Activated naive CD4-positive, alpha-beta T cell treated with anti-CD3 and anti-CD28 coated beads, Interleukin-2, amount 50 U/mL, for 24 hours (primary cell): ENCODE data around the gene PILRB.
"Not testable (repeated sequence)": the region's sequence is repeated elsewhere in the genome, so short reads cannot be mapped to it uniquely, and the experiment has no call there.

ENCODE experiments used
- H3K27ac Mint-ChIP-seq: one replicate; pipeline ENCODE4 v1.8.0; 2021; ENCODE audit warnings: mild to moderate bottlenecking, mixed read lengths
- H3K27me3 Mint-ChIP-seq: one replicate; pipeline ENCODE4 v1.8.0; 2021; ENCODE audit warnings: mixed read lengths
- H3K36me3 Mint-ChIP-seq: one replicate; pipeline ENCODE4 v1.8.0; 2021; ENCODE audit warnings: mixed read lengths
- H3K4me1 Mint-ChIP-seq: one replicate; pipeline ENCODE4 v1.8.0; 2021; ENCODE audit warnings: mixed read lengths
- H3K4me3 Mint-ChIP-seq: one replicate; pipeline ENCODE4 v1.8.0; 2021; ENCODE audit warnings: mild to moderate bottlenecking, mixed read lengths
- H3K9me3 Mint-ChIP-seq: one replicate; pipeline ENCODE4 v1.8.0; 2021; ENCODE audit warnings: mixed read lengths

PILRB gene

GRCh38 chr7:100358027-100358856 lies at the start of gene PILRB:
Gene PILRB, plus strand, starts transcription at chr7:100358117. Its CDS starts 186 bp downstream, at chr7:100358303.
- H3K4me1 Mint-ChIP-seq = peaks cover 14% of the 10 kb centered on the region
- no peaks in the 10 kb centered on the region for H3K27me3 Mint-ChIP-seq
- peak within 1 kb of the TSS; percentile 35 for H3K27ac Mint-ChIP-seq
- no peaks in the 10 kb centered on the region for H3K9me3 Mint-ChIP-seq
- H3K4me3 Mint-ChIP-seq = no peak within 1 kb of the TSS
- H3K36me3 Mint-ChIP-seq = peaks cover 17% of the 10 kb centered on the region

DNA sequence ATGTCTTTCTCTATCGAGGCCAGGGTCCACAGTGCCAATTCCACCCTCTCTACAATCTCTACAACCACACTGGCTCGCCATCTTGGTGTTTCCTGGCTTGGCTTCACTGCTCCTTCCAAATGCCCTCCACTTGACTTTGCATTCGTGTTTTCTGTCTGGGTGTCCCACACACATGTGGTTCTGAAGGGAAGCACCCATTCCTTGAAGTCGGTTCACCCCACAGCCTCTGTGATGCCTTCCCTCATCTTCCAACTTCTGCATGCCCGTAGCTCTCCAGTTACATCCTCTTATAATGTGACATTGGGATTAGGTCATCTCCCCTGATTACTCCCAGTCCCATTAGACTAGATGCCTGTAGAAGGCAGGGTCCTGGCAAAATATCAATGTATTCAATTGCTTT lies 39.6 kb upstream of the PILRB start:
- Mint-ChIP-seq H3K4me3 (peak overlapping the region; percentile 74), H3K4me1 (peaks cover 11% of the 10 kb centered on the region), H3K27ac (peak overlapping the region; percentile 79)
- not testable (repeated sequence) for H3K36me3 Mint-ChIP-seq, H3K27me3 Mint-ChIP-seq, H3K9me3 Mint-ChIP-seq

- H3K9me3 Mint-ChIP-seq, H3K27me3 Mint-ChIP-seq, H3K4me3 Mint-ChIP-seq, H3K27ac Mint-ChIP-seq: not testable (repeated sequence)
- peaks cover 11% of the 10 kb centered on the region for H3K4me1 Mint-ChIP-seq
- H3K36me3 Mint-ChIP-seq = peaks cover 11% of the 10 kb centered on the region
Measured at GRCh38 chr7:100321648-100322047, 36.3 kb upstream of the PILRB start.

GRCh38 chr7:100324194-100324593 lies 33.7 kb upstream of the PILRB start:
- H3K27ac Mint-ChIP-seq, H3K36me3 Mint-ChIP-seq, H3K4me3 Mint-ChIP-seq, H3K9me3 Mint-ChIP-seq, H3K27me3 Mint-ChIP-seq, H3K4me1 Mint-ChIP-seq: not testable (repeated sequence)

- H3K27ac Mint-ChIP-seq, H3K27me3 Mint-ChIP-seq, H3K9me3 Mint-ChIP-seq, H3K4me3 Mint-ChIP-seq, H3K4me1 Mint-ChIP-seq, H3K36me3 Mint-ChIP-seq: not testable (repeated sequence)
Measured at GRCh38 chr7:100325671-100326070, 32.2 kb upstream of the PILRB start.

GRCh38 chr7:100326914-100327313 lies 31.0 kb upstream of the PILRB start:
- not testable (repeated sequence) for H3K36me3 Mint-ChIP-seq, H3K9me3 Mint-ChIP-seq, H3K27me3 Mint-ChIP-seq, H3K4me3 Mint-ChIP-seq, H3K27ac Mint-ChIP-seq, H3K4me1 Mint-ChIP-seq

DNA sequence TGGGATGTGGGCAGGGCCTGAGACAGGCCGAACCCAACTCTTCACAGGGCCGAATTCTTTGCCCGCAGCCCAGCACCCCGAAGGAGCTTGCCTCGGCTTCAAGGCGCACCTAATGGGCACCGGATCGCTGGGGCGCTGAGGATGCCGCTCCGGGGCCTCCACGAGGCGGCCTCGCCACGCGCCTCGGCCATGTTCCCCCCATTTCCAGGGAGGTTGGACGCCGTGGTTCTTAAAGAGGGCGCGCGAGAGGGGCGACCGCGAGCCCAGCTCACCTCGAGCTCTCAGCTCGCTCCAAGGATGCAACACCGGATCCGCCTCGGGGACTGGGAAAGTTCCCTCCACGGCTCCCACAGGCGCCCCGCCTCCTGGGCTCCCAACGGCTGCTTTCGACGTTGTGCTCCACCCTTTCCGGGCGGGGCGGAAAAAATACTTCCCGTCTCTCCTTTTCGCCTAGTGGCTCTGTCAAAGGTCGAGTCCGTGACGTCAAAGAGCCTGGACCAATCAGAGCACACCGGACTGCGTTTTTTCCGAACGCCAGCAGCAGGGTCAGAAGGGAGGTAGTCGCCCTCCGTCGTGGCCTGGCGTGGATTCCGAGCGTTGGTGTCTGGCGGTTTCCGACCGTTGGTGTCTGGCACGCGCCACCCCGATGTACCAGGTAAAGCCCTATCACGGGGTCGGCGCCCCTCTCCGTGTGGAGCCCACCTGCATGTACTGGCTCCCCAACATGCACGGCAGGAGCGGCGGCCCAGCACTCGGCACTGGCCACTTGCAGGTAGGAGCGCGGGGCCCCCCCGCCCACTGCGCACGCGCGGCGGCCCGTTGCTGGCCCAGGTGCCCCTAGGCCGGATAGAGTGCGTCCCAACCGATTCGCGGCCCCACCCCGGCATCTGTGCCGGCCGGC lies 22.1 kb upstream of the PILRB start:
- H3K36me3 Mint-ChIP-seq, H3K27me3 Mint-ChIP-seq, H3K9me3 Mint-ChIP-seq: not testable (repeated sequence)
- H3K4me3 Mint-ChIP-seq = peak overlapping the region; percentile 93
- peak overlapping the region; percentile 96 for H3K27ac Mint-ChIP-seq
- peaks cover 29% of the 10 kb centered on the region for H3K4me1 Mint-ChIP-seq

- H3K27me3 Mint-ChIP-seq, H3K9me3 Mint-ChIP-seq, H3K36me3 Mint-ChIP-seq: not testable (repeated sequence)
- H3K4me3 Mint-ChIP-seq = peak overlapping the region; percentile 74
- peak overlapping the region; percentile 81 for H3K27ac Mint-ChIP-seq
- H3K4me1 Mint-ChIP-seq = peaks cover 42% of the 10 kb centered on the region
Measured at GRCh38 chr7:100338083-100338696, 19.7 kb upstream of the PILRB start.

DNA sequence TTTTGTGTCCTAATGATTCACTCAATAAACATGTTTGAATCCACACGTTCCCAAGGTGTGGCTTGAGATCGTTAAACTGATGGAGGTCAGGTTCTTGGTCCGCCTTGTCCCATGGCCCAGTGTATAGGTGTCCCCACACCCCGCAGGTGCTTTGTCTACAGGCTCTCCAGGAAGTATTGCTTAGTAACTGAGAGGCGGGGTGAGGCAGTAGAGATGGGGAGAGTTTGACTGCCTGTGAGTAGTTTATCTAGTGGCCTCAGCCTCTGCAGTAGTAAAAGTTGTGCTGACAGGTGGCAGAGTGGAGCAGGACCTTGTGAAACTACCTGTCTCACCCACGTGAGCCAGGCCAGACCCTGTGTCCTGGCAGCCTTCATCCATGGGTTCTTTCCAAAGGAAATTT lies 16.6 kb upstream of the PILRB start:
- H3K27me3 Mint-ChIP-seq, H3K36me3 Mint-ChIP-seq, H3K9me3 Mint-ChIP-seq: not testable (repeated sequence)
- Mint-ChIP-seq H3K4me1 (peaks cover 51% of the 10 kb centered on the region), H3K4me3 (peak overlapping the region; percentile 26), H3K27ac (peak overlapping the region; percentile 81)

- Mint-ChIP-seq H3K4me3 (no peak overlapping the region), H3K9me3 (no peaks in the 10 kb centered on the region), H3K36me3 (peaks cover 7% of the 10 kb centered on the region), H3K27me3 (no peaks in the 10 kb centered on the region), H3K27ac (peak overlapping the region; percentile 2), H3K4me1 (peaks cover 45% of the 10 kb centered on the region)
Measured at GRCh38 chr7:100342765-100343164, 15.2 kb upstream of the PILRB start.

GRCh38 chr7:100344124-100344559 lies 13.8 kb upstream of the PILRB start:
- H3K36me3 Mint-ChIP-seq = peaks cover 13% of the 10 kb centered on the region
- H3K27ac Mint-ChIP-seq = peak overlapping the region; percentile 97
- not testable (repeated sequence) for H3K27me3 Mint-ChIP-seq, H3K9me3 Mint-ChIP-seq
- H3K4me3 Mint-ChIP-seq = peak overlapping the region; percentile 74
- peaks cover 37% of the 10 kb centered on the region for H3K4me1 Mint-ChIP-seq

GRCh38 chr7:100344560-100345287 lies 13.2 kb upstream of the PILRB start:
- not testable (repeated sequence) for H3K27me3 Mint-ChIP-seq, H3K9me3 Mint-ChIP-seq
- Mint-ChIP-seq H3K4me3 (peak overlapping the region; percentile 74), H3K27ac (peak overlapping the region; percentile 97), H3K4me1 (peaks cover 35% of the 10 kb centered on the region), H3K36me3 (peaks cover 17% of the 10 kb centered on the region)

DNA sequence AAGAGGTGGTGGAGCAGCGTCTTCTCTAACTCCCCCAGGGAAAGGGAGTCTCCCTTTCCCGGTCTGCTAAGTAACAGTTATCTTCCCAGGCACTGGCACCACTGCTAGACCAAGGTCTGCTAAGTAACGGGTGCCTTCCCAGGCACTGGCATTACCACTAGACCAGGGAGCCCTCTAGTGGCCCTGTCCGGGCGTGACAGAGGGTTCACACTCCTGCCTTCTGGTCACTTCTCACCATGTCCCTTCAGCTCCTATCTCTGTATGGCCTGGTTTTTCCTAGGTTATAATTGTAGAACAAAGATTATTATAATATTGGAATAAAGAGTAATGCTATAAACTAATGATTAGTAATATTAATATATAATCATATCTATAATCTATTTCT lies 12.6 kb upstream of the PILRB start:
- not testable (repeated sequence) for H3K9me3 Mint-ChIP-seq, H3K27me3 Mint-ChIP-seq, H3K27ac Mint-ChIP-seq, H3K4me3 Mint-ChIP-seq
- Mint-ChIP-seq H3K36me3 (peaks cover 19% of the 10 kb centered on the region), H3K4me1 (peaks cover 36% of the 10 kb centered on the region)

DNA sequence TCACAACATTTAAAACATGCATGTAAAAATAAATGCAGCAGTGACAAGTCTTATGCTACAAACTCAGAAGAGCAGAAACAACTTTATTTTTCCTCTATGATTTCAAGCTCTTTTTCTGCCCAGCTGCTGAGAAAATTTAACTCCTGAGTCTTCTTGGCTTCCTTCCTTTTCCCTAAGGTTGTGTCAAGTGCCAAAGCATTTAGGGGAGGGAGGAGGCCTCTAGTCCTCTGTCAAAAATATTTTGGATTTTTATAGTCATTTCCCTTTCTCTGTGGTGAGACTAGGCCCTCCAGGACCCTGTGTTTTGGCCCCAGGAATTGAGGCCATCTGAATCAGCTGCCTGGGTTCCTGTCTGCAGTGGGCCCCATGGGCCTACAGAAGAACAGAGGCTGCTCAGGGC lies 11.0 kb upstream of the PILRB start:
- no peak overlapping the region for H3K27ac Mint-ChIP-seq
- H3K4me1 Mint-ChIP-seq = peaks cover 43% of the 10 kb centered on the region
- H3K36me3 Mint-ChIP-seq = peaks cover 21% of the 10 kb centered on the region
- no peaks in the 10 kb centered on the region for H3K27me3 Mint-ChIP-seq
- no peak overlapping the region for H3K4me3 Mint-ChIP-seq
- no peaks in the 10 kb centered on the region for H3K9me3 Mint-ChIP-seq

DNA sequence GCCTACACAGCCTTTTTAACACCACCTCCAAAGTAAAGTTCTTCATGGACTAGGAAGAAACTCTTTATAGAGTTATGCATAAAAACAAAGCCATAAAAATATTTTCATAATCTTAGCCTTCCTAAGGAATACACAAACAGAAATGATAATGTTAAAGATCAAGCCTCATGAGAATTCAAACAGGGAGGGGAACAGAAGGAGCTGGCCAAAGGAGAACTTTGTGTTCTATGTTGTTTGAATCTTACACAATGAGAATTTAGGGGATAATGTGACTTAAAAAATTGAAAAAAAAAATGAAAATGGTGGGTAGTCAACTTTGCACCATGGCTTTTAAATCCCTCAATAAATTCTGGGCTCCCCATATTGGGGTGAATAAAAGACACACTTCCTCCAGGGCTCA lies 9.1 kb upstream of the PILRB start:
- Mint-ChIP-seq H3K36me3 (peaks cover 21% of the 10 kb centered on the region), H3K27ac (peak overlapping the region; percentile 82), H3K9me3 (no peaks in the 10 kb centered on the region), H3K27me3 (no peaks in the 10 kb centered on the region), H3K4me3 (no peak overlapping the region), H3K4me1 (peaks cover 44% of the 10 kb centered on the region)
